Lower leg skin (tissue), 4 donors: ENCODE results near the gene FOXF1. TPM values are rescaled to one million over a fixed set of nuclear protein-coding genes. Genes with fewer than 3 reads are reported as not detected.

ENCODE experiments used
- DNase-seq, 2 donors: peaks; one replicate each; pipeline ENCODE4 v3.0.0-alpha.2; 2019; ENCODE audit warnings: low spot score in 2 of 2
- H3K4me3 ChIP-seq: fragments of 200-600 bp; sonication (generic); 2 replicates; pipeline ENCODE4 v1.5.1; 2017; ENCODE audit warnings: mild to moderate bottlenecking, low read depth; ENCODE audit not compliant: poor library complexity, severe bottlenecking
- CTCF ChIP-seq, 3 donors: fragments of 450-650 bp; IDR thresholded peaks; one replicate each; pipeline ENCODE4 v1.5.1; 2016; ENCODE audit warnings: antibody characterized with exemption in 3 of 3, mild to moderate bottlenecking in 3 of 3, moderate library complexity in 2 of 3
- POLR2A ChIP-seq, 2 donors: fragments of 450-650 bp; IDR thresholded peaks; one replicate each; pipeline ENCODE4 v1.6.1; 2016 to 2017; ENCODE audit warnings: antibody characterized with exemption in 2 of 2, mild to moderate bottlenecking in 1 of 2, moderate library complexity in 1 of 2
- WGBS, 2 donors: methylation state at CpG; one replicate each; pipeline ENCODE4 v1.1.5; 2018; 5-methylcytosine and 5-hydroxymethylcytosine counted together
- intact Hi-C: fragments of 100-400 bp; cut with DNase I; formaldehyde crosslinking; loops from one replicate; pipeline ENCODE4 v1.15.0; 2023; ENCODE audit warnings: low total_unique reads
- total RNA-seq, 4 donors: library from RNA; depleted of rRNA; stranded (reverse); fragments of >200 nt; gene quantifications; one replicate each; pipeline ENCODE4 v1.1.0, GENCODE V29; 2016

Gene FOXF1
- total RNA-seq, 4 donors from 2014 or later, result 0.10 to 0.45 TPM; not detected in 2

GRCh38 chr16:86466696-86467406 lies 43.5 kb upstream of the FOXF1 start:
- no peak for DNase-seq
- TF ChIP-seq POLR2A (IDR thresholded peaks at IDR 0.05) (no peak), CTCF (IDR thresholded peaks at IDR 0.05) (no peak)
- intact Hi-C loops, result no loop called here
- WGBS, 2 donors, result 88 to 89% methylated on average over 26 to 29 of the region's 29 CpGs
- no peak overlapping the region for H3K4me3 ChIP-seq

- 86 to 87% methylated on average over 8 of the region's 8 CpGs for WGBS, 2 donors
- H3K4me3 ChIP-seq, result no peak overlapping the region
- no peak for TF ChIP-seq POLR2A (IDR thresholded peaks at IDR 0.05)
- no peak for TF ChIP-seq CTCF (IDR thresholded peaks at IDR 0.05)
- DNase-seq, result no peak
- intact Hi-C loops, result no loop called here
Measured at GRCh38 chr16:86467490-86467889, 42.8 kb upstream of the FOXF1 start.

GRCh38 chr16:86470964-86471363 lies 39.4 kb upstream of the FOXF1 start:
- no peak for TF ChIP-seq POLR2A (IDR thresholded peaks at IDR 0.05)
- no peak for TF ChIP-seq CTCF (IDR thresholded peaks at IDR 0.05)
- 67 to 79% methylated on average over 9 of the region's 9 CpGs for WGBS, 2 donors
- H3K4me3 ChIP-seq, result no peak overlapping the region
- intact Hi-C loops, result no loop called here
- no peak for DNase-seq

GRCh38 chr16:86471896-86472295 lies 38.4 kb upstream of the FOXF1 start:
- DNase-seq, result no peak
- TF ChIP-seq POLR2A (IDR thresholded peaks at IDR 0.05) (no peak), CTCF (IDR thresholded peaks at IDR 0.05) (no peak)
- intact Hi-C loops, result no loop called here
- WGBS, 2 donors, result 87 to 90% methylated on average over 12 of the region's 12 CpGs
- H3K4me3 ChIP-seq, result no peak overlapping the region

- intact Hi-C loops, result no loop called here
- WGBS, 2 donors, result 86 to 92% methylated on average over 5 of the region's 5 CpGs
- TF ChIP-seq CTCF (IDR thresholded peaks at IDR 0.05) (no peak), POLR2A (IDR thresholded peaks at IDR 0.05) (no peak)
- no peak overlapping the region for H3K4me3 ChIP-seq
- DNase-seq, result no peak
Measured at GRCh38 chr16:86472366-86472765, 38.0 kb upstream of the FOXF1 start.
